ENCODE results near the gene FREM1. TPM values are rescaled to one million over a fixed set of nuclear protein-coding genes. Genes with fewer than 3 reads are reported as not detected.

Gene FREM1
- total RNA-seq, 1 donor from 2014 or later = not detected

- DNase-seq (ENCODE audit: low read depth) (no peak), FAIRE-seq (no peak)
- no peak overlapping the region for H3K4me3 ChIP-seq (ENCODE audit: low read depth, low read length)
- no peak for TF ChIP-seq CTCF (IDR thresholded peaks at IDR 0.05; ENCODE audit: insufficient read depth, low read length, severe bottlenecking)
- H3K27me3 ChIP-seq (ENCODE audit: control insufficient read depth, insufficient read depth, low read length) = no peaks in the 10 kb centered on the region
- no peaks in the 10 kb centered on the region for H3K36me3 ChIP-seq (ENCODE audit: control insufficient read depth, insufficient read depth, low read length)
Observed at GRCh38 chr9:14935106-14935751, 25.0 kb upstream of the FREM1 start.

- no peak for FAIRE-seq
- no peaks in the 10 kb centered on the region for H3K36me3 ChIP-seq (ENCODE audit: control insufficient read depth, insufficient read depth, low read length)
- no peak for DNase-seq (ENCODE audit: low read depth)
- H3K4me3 ChIP-seq (ENCODE audit: low read depth, low read length) = no peak overlapping the region
- TF ChIP-seq CTCF (IDR thresholded peaks at IDR 0.05; ENCODE audit: insufficient read depth, low read length, severe bottlenecking) = no peak
- H3K27me3 ChIP-seq (ENCODE audit: control insufficient read depth, insufficient read depth, low read length) = no peaks in the 10 kb centered on the region
Observed at GRCh38 chr9:14932641-14933040, 22.4 kb upstream of the FREM1 start.

- DNase-seq (ENCODE audit: low read depth) = no peak
- no peak for TF ChIP-seq CTCF (IDR thresholded peaks at IDR 0.05; ENCODE audit: insufficient read depth, low read length, severe bottlenecking)
- H3K4me3 ChIP-seq (ENCODE audit: low read depth, low read length) = no peak overlapping the region
- H3K36me3 ChIP-seq (ENCODE audit: control insufficient read depth, insufficient read depth, low read length) = no peaks in the 10 kb centered on the region
- no peak for FAIRE-seq
- no peaks in the 10 kb centered on the region for H3K27me3 ChIP-seq (ENCODE audit: control insufficient read depth, insufficient read depth, low read length)
Observed at GRCh38 chr9:14932231-14932630, 22.0 kb upstream of the FREM1 start.

GRCh38 chr9:14926941-14927624 is 16.9 kb upstream of the FREM1 start:
- FAIRE-seq = peak; percentile 95
- Histone ChIP-seq H3K4me3 (ENCODE audit: low read depth, low read length) (no peak overlapping the region), H3K27me3 (ENCODE audit: control insufficient read depth, insufficient read depth, low read length) (no peaks in the 10 kb centered on the region), H3K36me3 (ENCODE audit: control insufficient read depth, insufficient read depth, low read length) (no peaks in the 10 kb centered on the region)
- DNase-seq (ENCODE audit: low read depth) = no peak
- no peak for TF ChIP-seq CTCF (IDR thresholded peaks at IDR 0.05; ENCODE audit: insufficient read depth, low read length, severe bottlenecking)

GRCh38 chr9:14924230-14925219 is 14.3 kb upstream of the FREM1 start:
- no peak for TF ChIP-seq CTCF (IDR thresholded peaks at IDR 0.05; ENCODE audit: insufficient read depth, low read length, severe bottlenecking)
- DNase-seq (ENCODE audit: low read depth) (peak; percentile 36), FAIRE-seq (no peak)
- Histone ChIP-seq H3K36me3 (ENCODE audit: control insufficient read depth, insufficient read depth, low read length) (no peaks in the 10 kb centered on the region), H3K27me3 (ENCODE audit: control insufficient read depth, insufficient read depth, low read length) (no peaks in the 10 kb centered on the region), H3K4me3 (ENCODE audit: low read depth, low read length) (no peak overlapping the region)
